ENCODE data around the gene SLC22A12.

Gene SLC22A12

DNA sequence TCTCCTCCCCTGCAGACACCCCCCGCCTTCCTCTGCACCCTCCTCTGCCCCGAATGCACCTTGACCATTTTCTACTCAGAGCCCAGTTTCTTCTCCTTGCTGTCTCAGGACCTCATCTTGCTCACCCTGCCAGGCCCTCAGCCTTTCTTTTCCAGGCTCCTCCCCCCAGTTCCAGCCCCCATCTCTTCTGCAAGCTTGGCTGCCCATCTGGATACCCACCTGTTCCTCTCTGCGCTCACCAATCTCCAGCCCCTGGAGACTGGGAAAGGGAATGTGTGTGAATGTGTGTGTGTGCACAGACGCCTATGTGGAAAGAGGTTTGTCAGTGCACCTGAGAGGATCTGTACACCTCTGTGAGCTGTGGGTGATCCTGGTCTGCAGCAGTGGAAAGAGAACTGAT is 36.4 kb downstream of the SLC22A12 start:
- H3K4me3 ChIP-seq (ENCODE audit: low read depth, low read length): no peak overlapping the region
- TF ChIP-seq, protein P1, sequence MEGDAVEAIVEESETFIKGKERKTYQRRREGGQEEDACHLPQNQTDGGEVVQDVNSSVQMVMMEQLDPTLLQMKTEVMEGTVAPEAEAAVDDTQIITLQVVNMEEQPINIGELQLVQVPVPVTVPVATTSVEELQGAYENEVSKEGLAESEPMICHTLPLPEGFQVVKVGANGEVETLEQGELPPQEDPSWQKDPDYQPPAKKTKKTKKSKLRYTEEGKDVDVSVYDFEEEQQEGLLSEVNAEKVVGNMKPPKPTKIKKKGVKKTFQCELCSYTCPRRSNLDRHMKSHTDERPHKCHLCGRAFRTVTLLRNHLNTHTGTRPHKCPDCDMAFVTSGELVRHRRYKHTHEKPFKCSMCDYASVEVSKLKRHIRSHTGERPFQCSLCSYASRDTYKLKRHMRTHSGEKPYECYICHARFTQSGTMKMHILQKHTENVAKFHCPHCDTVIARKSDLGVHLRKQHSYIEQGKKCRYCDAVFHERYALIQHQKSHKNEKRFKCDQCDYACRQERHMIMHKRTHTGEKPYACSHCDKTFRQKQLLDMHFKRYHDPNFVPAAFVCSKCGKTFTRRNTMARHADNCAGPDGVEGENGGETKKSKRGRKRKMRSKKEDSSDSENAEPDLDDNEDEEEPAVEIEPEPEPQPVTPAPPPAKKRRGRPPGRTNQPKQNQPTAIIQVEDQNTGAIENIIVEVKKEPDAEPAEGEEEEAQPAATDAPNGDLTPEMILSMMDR (conservative IDR thresholded peaks at IDR 0.05; ENCODE audit: low read depth, low read length): no peak
- no peak for DNase-seq (ENCODE audit: low read depth)

DNA sequence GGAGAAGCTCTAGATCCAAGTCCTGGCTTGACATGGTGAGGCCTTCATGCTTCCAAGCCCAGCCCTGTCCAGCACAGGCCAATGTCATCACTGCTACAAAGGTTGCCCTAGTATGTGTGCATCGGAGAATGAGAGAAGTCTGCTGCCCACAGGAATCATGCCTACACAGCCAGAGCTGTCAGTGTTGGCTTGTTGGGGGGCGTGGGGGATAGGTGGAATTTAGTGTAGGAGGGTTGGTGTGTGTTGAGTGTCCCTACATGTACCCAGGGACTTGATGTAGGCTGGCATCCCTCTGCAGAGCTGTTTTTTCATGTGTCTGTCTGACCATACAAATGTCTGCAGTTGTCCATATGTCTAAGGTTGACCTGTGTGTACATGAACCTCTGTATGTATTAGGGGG is 37.6 kb downstream of the SLC22A12 start:
- no peak for DNase-seq (ENCODE audit: low read depth)
- H3K4me3 ChIP-seq (ENCODE audit: low read depth, low read length): no peak overlapping the region
- TF ChIP-seq, protein P1 (conservative IDR thresholded peaks at IDR 0.05; ENCODE audit: low read depth, low read length): no peak

DNA sequence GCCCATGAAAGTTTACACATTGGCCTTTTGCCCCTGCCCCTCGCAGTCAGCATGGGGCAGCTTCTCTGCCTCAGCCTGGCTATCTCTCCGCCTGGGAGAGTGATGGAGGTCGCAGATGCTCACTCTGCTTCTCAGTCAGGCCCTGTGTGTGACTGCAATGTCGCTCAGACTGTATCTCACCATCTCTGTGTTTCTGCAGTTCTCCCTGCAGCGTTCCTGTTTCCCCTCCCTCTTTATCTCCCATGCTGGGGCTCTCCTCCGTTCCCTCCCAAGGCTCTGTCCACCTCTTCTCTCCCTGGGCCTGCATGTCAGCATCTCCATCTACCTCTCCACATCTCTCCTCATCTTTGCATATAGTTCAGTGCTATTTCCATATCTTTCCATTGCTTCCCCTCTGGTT is 38.1 kb downstream of the SLC22A12 start:
- DNase-seq (ENCODE audit: low read depth): no peak
- no peak overlapping the region for H3K4me3 ChIP-seq (ENCODE audit: low read depth, low read length)
- TF ChIP-seq, protein P1 (conservative IDR thresholded peaks at IDR 0.05; ENCODE audit: low read depth, low read length): no peak

- no peak overlapping the region for H3K4me3 ChIP-seq (ENCODE audit: low read depth, low read length)
- no peak for DNase-seq (ENCODE audit: low read depth)
- TF ChIP-seq, protein P1 (conservative IDR thresholded peaks at IDR 0.05; ENCODE audit: low read depth, low read length): no peak
These were observed 39.0 kb downstream of the SLC22A12 start for GRCh38 chr11:64629796-64630562.

GRCh38 chr11:64631675-64632074 is 40.7 kb downstream of the SLC22A12 start:
- H3K4me3 ChIP-seq (ENCODE audit: low read depth, low read length): no peak overlapping the region
- TF ChIP-seq, protein P1 (conservative IDR thresholded peaks at IDR 0.05; ENCODE audit: low read depth, low read length): no peak
- DNase-seq (ENCODE audit: low read depth): no peak

GRCh38 chr11:64632237-64632636 is 41.2 kb downstream of the SLC22A12 start:
- no peak for DNase-seq (ENCODE audit: low read depth)
- H3K4me3 ChIP-seq (ENCODE audit: low read depth, low read length): no peak overlapping the region
- TF ChIP-seq, protein P1 (conservative IDR thresholded peaks at IDR 0.05; ENCODE audit: low read depth, low read length): no peak

DNA sequence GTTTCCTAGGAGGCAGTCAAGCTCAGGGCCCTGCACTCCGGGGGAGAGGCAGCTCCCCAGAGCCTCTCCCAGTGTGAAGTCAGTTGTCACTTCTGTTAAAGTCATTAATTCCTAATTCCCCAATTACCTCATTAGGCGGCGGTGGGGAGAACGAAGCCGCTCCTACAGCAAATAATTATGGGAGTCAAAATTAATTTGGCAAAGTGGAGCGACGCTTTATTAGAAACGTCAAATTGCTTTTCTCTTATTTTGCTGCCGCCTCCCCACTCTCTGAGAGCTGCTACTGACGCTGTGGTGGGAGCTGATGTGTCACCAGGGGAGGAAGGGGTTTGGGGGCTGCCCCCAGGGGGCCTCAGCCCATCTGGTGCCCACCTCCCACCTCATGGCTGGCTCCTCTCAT is 41.6 kb downstream of the SLC22A12 start:
- TF ChIP-seq, protein P1 (conservative IDR thresholded peaks at IDR 0.05; ENCODE audit: low read depth, low read length): no peak
- DNase-seq (ENCODE audit: low read depth): no peak
- H3K4me3 ChIP-seq (ENCODE audit: low read depth, low read length): no peak overlapping the region
